HG03432 (cell line): ENCODE data around the gene MEI4.

ENCODE experiments used
- ATAC-seq: cut with Tn5 transposase; IDR thresholded peaks from one replicate; pipeline ENCODE4 v1.9.1; 2021; ENCODE audit warnings: mild to moderate bottlenecking, moderate library complexity; ENCODE audit not compliant: unreplicated experiment

Gene MEI4

GRCh38 chr6:77930952-77931351 lies 278.1 kb downstream of the MEI4 start:
- no peak for ATAC-seq

- ATAC-seq, result no peak
These were observed 309.2 kb downstream of the MEI4 start for GRCh38 chr6:77962070-77962469.

- ATAC-seq, result no peak
These were observed 312.6 kb downstream of the MEI4 start for GRCh38 chr6:77965449-77965848.

- no peak for ATAC-seq
These were observed 319.5 kb downstream of the MEI4 start for GRCh38 chr6:77972334-77972733.
